Measurements from ENCODE around the gene GPX8. TPM values are rescaled to one million over a fixed set of nuclear protein-coding genes. Genes with fewer than 3 reads are reported as not detected.

GPX8 gene
- total RNA-seq, 1 donor from 2014 or later = not detected

GRCh38 chr5:55205001-55205400, 45.0 kb downstream of the GPX8 start:
- Mint-ChIP-seq H3K36me3 (ENCODE audit: low read depth) (no peaks in the 10 kb centered on the region), H3K27ac (no peak overlapping the region), H3K9me3 (no peaks in the 10 kb centered on the region), H3K4me3 (no peak overlapping the region), H3K4me1 (no peaks in the 10 kb centered on the region), H3K27me3 (peaks cover 29% of the 10 kb centered on the region)
- TF ChIP-seq CTCF (IDR thresholded peaks at IDR 0.05) = no peak
- DNase-seq (no peak), ATAC-seq (ENCODE audit: low read depth) (no peak)
- intact Hi-C loops (cut with micrococcal nuclease) = no loop called here
- ChIA-PET POLR2A (no interaction called here), CTCF (no interaction called here)

GRCh38 chr5:55211184-55211874, 51.4 kb downstream of the GPX8 start:
- no peak overlapping the region for H3K27ac Mint-ChIP-seq
- DNase-seq (no peak), ATAC-seq (ENCODE audit: low read depth) (no peak)
- H3K27me3 Mint-ChIP-seq = peaks cover 21% of the 10 kb centered on the region
- H3K9me3 Mint-ChIP-seq = no peaks in the 10 kb centered on the region
- POLR2A ChIA-PET = interaction anchor here (0.6 kb wide), 2 partner anchors 14 to 202 kb away, joined by 3 to 4 read pairs; no protein-coding TSS in a partner anchor
- H3K4me3 Mint-ChIP-seq = no peak overlapping the region
- H3K4me1 Mint-ChIP-seq = no peaks in the 10 kb centered on the region
- CTCF ChIA-PET = no interaction called here
- no peaks in the 10 kb centered on the region for H3K36me3 Mint-ChIP-seq (ENCODE audit: low read depth)
- intact Hi-C loops (cut with micrococcal nuclease) = no loop called here
- TF ChIP-seq CTCF (IDR thresholded peaks at IDR 0.05) = no peak

Other genes starting within 250 kb of the GPX8 start
- not detected in 2 replicates for gene ESM1, start 174.6 kb upstream of the GPX8 start, total RNA-seq
- gene GZMK, start 135.9 kb upstream of the GPX8 start, total RNA-seq = not detected in 2 replicates
- gene GZMA, start 57.5 kb upstream of the GPX8 start, total RNA-seq = not detected in 2 replicates
- not detected in 2 replicates for gene CDC20B, start 13.0 kb downstream of the GPX8 start, total RNA-seq
- not detected in 2 replicates for gene MCIDAS, start 67.1 kb downstream of the GPX8 start, total RNA-seq
- gene CCNO, start 73.4 kb downstream of the GPX8 start, total RNA-seq = not detected in 2 replicates
- 17.4 TPM in 2 replicates for gene DHX29, start 147.5 kb downstream of the GPX8 start, total RNA-seq
- gene MTREX, start 147.8 kb downstream of the GPX8 start, total RNA-seq = 98.8 and 106 TPM in 2 replicates

Measured in activated B cell treated with CpG ODN at 0.5 μM for 24 hours (primary cell).